HFFc6 (cell line): ENCODE measurements around the gene SNRPD1. TPM values are rescaled to one million over a fixed set of nuclear protein-coding genes. Genes with fewer than 3 reads are reported as not detected.
"Not testable (repeated sequence)": the region's sequence is repeated elsewhere in the genome, so short reads cannot be mapped to it uniquely, and the experiment has no call there.

Experiments used
- DNase-seq: peaks from one replicate; pipeline ENCODE4 v3.0.0-alpha.2; 2018
- H3K27ac Mint-ChIP-seq: 2 replicates; pipeline ENCODE4 v1.8.0; 2020; ENCODE audit warnings: mild to moderate bottlenecking, mixed read lengths
- H3K27me3 Mint-ChIP-seq: 2 replicates; pipeline ENCODE4 v1.8.0; 2021; ENCODE audit warnings: mild to moderate bottlenecking, moderate library complexity, mixed read lengths; ENCODE audit not compliant: insufficient read depth
- H3K36me3 Mint-ChIP-seq: 2 replicates; pipeline ENCODE4 v1.8.0; 2021; ENCODE audit warnings: low read depth, mixed read lengths
- H3K4me1 Mint-ChIP-seq: 2 replicates; pipeline ENCODE4 v1.8.0; 2020; ENCODE audit warnings: low read depth, mixed read lengths
- H3K4me3 Mint-ChIP-seq: 2 replicates; pipeline ENCODE4 v1.8.0; 2020; ENCODE audit warnings: mild to moderate bottlenecking, moderate library complexity, mixed read lengths
- H3K9me3 Mint-ChIP-seq: 2 replicates; pipeline ENCODE4 v1.8.0; 2020; ENCODE audit warnings: mild to moderate bottlenecking, mixed read lengths
- total RNA-seq, 6 experiments: library from RNA; stranded (reverse); fragmentation: NEBNext Ultra II Directional; extraction: Animal tissue kit (Norgen Biotek cat#: 25700); gene quantifications; 2 replicates in 1 of 6; 3 replicates in 5 of 6; pipeline ENCODE4 v1.2.3, GENCODE V29; 2021
- TF ChIP-seq, protein P1 (sequence below): fragments of 200-600 bp; sonication (generic); IDR thresholded peaks from 2 replicates; pipeline ENCODE4 v1.5.0; 2021; ENCODE audit warnings: antibody characterized with exemption, mild to moderate bottlenecking

SNRPD1 gene
- total RNA-seq, 6 experiments from 2014 or later, result 59.6 to 85.4 (median 73.9) TPM

DNA sequence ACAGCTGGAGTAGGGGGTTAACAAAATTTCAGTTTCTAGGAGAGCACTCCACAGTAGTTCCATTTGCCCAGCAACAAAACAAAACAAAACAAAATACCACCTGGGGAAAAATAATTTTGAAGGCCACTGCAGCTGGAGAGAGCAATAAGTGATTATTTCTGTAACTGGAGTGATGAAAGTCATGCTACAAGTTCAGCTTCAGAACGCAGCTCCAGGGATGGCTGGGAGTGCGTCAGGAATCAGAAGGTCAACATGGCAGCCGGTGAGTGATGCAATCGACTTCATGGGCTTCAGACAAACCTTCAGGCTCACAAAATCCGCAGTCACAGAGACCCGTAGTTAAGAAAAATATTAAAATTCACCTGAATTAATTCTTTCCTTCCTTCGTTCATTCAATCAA is 51.5 kb downstream of the SNRPD1 start:
- H3K36me3 Mint-ChIP-seq, result no peaks in the 10 kb centered on the region; the same call in 1 of the 2 replicates
- H3K9me3 Mint-ChIP-seq, result no peaks in the 10 kb centered on the region
- no peak overlapping the region for H3K27ac Mint-ChIP-seq
- TF ChIP-seq, protein P1, sequence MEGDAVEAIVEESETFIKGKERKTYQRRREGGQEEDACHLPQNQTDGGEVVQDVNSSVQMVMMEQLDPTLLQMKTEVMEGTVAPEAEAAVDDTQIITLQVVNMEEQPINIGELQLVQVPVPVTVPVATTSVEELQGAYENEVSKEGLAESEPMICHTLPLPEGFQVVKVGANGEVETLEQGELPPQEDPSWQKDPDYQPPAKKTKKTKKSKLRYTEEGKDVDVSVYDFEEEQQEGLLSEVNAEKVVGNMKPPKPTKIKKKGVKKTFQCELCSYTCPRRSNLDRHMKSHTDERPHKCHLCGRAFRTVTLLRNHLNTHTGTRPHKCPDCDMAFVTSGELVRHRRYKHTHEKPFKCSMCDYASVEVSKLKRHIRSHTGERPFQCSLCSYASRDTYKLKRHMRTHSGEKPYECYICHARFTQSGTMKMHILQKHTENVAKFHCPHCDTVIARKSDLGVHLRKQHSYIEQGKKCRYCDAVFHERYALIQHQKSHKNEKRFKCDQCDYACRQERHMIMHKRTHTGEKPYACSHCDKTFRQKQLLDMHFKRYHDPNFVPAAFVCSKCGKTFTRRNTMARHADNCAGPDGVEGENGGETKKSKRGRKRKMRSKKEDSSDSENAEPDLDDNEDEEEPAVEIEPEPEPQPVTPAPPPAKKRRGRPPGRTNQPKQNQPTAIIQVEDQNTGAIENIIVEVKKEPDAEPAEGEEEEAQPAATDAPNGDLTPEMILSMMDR, result no peak
- no peaks in the 10 kb centered on the region for H3K4me1 Mint-ChIP-seq
- DNase-seq, result no peak
- no peak overlapping the region for H3K4me3 Mint-ChIP-seq
- no peaks in the 10 kb centered on the region; the same call in 1 of the 2 replicates for H3K27me3 Mint-ChIP-seq

DNA sequence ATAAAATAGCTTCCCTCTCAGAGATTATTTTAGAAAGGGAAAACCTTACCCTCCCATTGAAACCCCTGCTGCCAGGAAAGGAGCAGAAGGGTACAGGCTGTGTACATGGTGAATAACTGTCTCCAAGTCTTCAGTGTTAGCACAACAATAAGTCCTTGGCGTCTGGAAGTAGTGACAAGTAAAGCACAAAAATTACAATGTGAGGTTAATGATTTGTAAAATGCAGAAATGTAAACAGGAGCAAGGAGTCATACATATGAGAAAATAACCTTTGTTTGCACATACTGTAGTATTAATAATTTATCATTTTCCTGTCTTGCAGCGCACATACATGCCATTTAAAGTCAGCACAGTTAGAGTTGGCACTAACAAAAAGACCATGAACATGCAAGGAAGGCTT is 52.0 kb downstream of the SNRPD1 start:
- Mint-ChIP-seq H3K4me3 (no peak overlapping the region), H3K27ac (no peak overlapping the region), H3K4me1 (no peaks in the 10 kb centered on the region), H3K27me3 (no peaks in the 10 kb centered on the region; the same call in 1 of the 2 replicates), H3K36me3 (no peaks in the 10 kb centered on the region; the same call in 1 of the 2 replicates), H3K9me3 (no peaks in the 10 kb centered on the region)
- no peak for DNase-seq
- TF ChIP-seq, protein P1, result no peak

DNA sequence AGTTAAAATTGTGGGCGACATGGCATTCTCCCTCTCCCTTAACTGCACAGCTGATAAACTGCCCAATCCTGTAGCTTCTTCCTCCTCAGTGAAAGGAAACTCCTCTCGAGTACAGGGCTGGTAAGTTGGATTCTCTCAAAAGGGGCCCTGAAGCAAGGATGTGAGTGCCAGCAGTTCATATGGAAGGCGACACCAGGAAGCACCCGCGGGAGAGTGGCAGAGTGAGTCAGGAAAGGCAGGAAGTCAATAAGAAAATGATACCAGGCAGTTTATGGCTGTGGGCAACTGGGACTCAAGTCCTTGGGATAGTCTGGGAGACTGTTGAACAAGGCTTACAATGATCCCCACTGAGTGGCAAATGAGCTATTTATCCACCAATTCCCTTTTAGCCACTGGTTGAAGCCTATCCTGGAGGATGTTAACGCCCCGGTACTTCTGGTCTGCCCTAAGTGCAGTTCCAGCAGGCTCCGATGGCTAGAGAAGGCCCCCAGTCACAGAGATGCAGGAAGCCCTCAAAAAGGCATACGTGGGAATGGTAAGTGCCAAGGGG is 57.7 kb downstream of the SNRPD1 start:
- TF ChIP-seq, protein P1, result no peak
- Mint-ChIP-seq H3K4me1 (peaks cover 5% of the 10 kb centered on the region; the same call in 1 of the 2 replicates), H3K9me3 (no peaks in the 10 kb centered on the region), H3K27me3 (no peaks in the 10 kb centered on the region; the same call in 1 of the 2 replicates), H3K27ac (no peak overlapping the region), H3K36me3 (no peaks in the 10 kb centered on the region), H3K4me3 (no peak overlapping the region)
- DNase-seq, result no peak

DNA sequence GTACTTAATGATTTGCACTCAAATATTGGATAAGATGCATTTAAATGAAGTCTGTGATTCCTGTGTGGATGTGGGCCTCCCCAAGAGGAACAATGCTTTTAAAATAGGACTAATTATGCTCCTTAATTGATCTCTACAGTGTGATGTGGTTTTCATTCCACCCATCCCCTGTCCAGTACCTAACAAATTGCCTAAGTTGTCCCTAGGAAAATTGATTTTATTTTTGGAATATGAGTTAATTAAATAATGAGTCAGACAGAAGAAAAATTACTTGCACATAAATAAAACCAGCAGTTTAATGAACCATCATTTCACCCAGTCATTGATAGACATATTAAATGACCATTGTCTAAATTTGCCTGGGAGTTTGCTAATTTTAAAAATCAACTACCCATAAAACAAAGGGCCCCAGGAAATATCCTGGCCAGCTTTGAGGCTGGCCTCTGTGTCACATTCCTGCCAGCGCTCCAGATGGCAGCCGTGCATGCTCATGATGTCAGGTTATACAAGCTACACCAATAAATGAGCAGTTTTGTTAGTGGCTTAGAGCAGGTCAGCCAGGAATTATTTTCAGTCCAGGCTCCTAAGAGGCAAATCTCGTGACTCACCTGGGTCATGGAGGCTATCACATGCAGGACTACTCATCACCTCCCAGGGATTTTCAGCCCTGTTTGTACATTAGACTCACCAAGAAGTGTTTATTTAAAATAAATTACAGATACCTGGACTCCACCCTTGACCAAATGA is 60.6 kb downstream of the SNRPD1 start:
- no peak for DNase-seq
- H3K27me3 Mint-ChIP-seq, result no peaks in the 10 kb centered on the region; the same call in 1 of the 2 replicates
- no peaks in the 10 kb centered on the region for H3K9me3 Mint-ChIP-seq
- TF ChIP-seq, protein P1, result no peak
- H3K27ac Mint-ChIP-seq, result no peak overlapping the region
- peaks cover 5% of the 10 kb centered on the region; the same call in 1 of the 2 replicates for H3K4me1 Mint-ChIP-seq
- no peaks in the 10 kb centered on the region for H3K36me3 Mint-ChIP-seq
- H3K4me3 Mint-ChIP-seq, result no peak overlapping the region

DNA sequence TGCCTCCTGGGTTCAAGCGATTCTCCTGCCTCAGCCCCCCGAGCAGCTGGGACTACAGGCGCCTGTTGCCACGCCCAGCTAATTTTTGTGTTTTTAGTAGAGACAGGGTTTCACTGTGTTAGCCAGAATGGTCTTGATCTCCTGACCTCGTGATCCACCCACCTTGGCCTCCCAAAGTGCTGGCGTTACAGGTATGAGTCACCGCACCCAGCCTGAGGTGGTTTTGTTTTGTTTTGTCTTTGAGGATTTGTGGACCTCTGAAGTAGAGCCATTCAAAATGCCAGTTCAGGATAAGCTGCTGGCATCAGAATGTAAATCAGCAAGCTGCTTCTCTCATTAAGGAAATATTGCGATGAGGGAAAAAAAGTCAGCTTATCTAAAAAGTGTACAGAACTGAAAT is 63.2 kb downstream of the SNRPD1 start:
- H3K4me3 Mint-ChIP-seq, H3K27ac Mint-ChIP-seq, H3K9me3 Mint-ChIP-seq, H3K4me1 Mint-ChIP-seq, DNase-seq, H3K36me3 Mint-ChIP-seq, H3K27me3 Mint-ChIP-seq: not testable (repeated sequence)

DNA sequence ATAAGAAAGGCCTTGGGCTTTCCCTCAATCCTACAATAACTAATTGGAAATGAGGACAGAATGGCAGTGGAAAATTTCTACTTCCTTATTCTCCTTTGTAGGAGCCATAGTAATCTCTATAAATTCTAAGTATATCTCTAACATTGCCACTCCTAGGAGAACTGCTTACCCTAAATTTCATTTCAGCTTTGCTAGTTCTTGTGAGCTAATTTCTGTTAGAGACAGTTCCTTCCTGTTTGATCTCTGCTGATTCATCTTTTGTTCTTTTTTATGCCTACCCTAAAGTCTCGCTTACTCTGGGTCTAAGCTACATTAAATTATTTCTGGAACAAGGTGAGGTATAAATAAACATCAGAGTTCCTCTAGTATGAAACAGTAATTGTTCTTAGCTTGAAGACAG is 66.7 kb downstream of the SNRPD1 start:
- Mint-ChIP-seq H3K4me1 (peaks cover 3% of the 10 kb centered on the region), H3K9me3 (no peaks in the 10 kb centered on the region), H3K36me3 (no peaks in the 10 kb centered on the region), H3K27me3 (no peaks in the 10 kb centered on the region), H3K4me3 (no peak overlapping the region), H3K27ac (no peak overlapping the region)
- TF ChIP-seq, protein P1, result no peak
- no peak for DNase-seq
